HepG2 (cell line): Measurements from ENCODE around the gene IFI27L2. TPM values are rescaled to one million over a fixed set of nuclear protein-coding genes. Genes with fewer than 3 reads are reported as not detected.

Source experiments
- ATAC-seq: fragments of 200-7000 bp; cut with Tn5 transposase; 3 replicates; pipeline ENCODE4 v1.9.1; 2020; ENCODE audit warnings: mild to moderate bottlenecking, moderate library complexity
- BruUV-seq: library from RNA; stranded (reverse); fragments of 400-500 nt; replicated peaks from 2 replicates; lab custom pipeline; 2021; lab: Mats Ljungman, UMichigan
- CTCF ChIA-PET: fragments of 300-600 bp; formaldehyde crosslinking; extraction: SDS; loops from one replicate; lab custom pipeline; 2021; ENCODE audit warnings: low total read pairs, inconsistent platforms, low intra/inter-chr PET ratio; lab: Yijun Ruan, JAX
- POLR2A ChIA-PET: fragments of 350-600 bp; sonication (Branson Sonifier 250); formaldehyde crosslinking; loops from one replicate; lab custom pipeline; 2020; ENCODE audit warnings: antibody characterized with exemption, inconsistent platforms; lab: Yijun Ruan, JAX
- DNase-seq: peaks from one replicate; pipeline ENCODE4 v3.0.0-alpha.2; 2015; ENCODE audit warnings: low spot score
- FAIRE-seq: peaks from 3 replicates; lab custom pipeline; 2011; peaks lifted over from hg19 to GRCh38; lab: Jason Lieb, UNC
- H2AFZ ChIP-seq: one replicate; pipeline ENCODE4 v1.6.1; 2011; ENCODE audit warnings: low read length, inconsistent platforms
- H3K27ac ChIP-seq: fragments of 300-600 bp; 3 replicates; pipeline ENCODE4 v1.8.0; 2011; ENCODE audit warnings: mixed run types, mild to moderate bottlenecking, mixed read lengths, low read length, inconsistent platforms; ENCODE audit not compliant: insufficient read depth; ENCODE audit errors: extremely low read length
- H3K27me3 ChIP-seq, 2 experiments: fragments of 200-600 bp in 1 of 2; 2 replicates in 1 of 2; 3 replicates in 1 of 2; pipeline versions ENCODE4 v1.6.0 to v1.8.0; 2011; ENCODE audit warnings: low read length in 2 of 2, mild to moderate bottlenecking in 2 of 2, moderate library complexity in 2 of 2, inconsistent platforms in 1 of 2; ENCODE audit not compliant: insufficient read depth in 2 of 2, control insufficient read depth in 1 of 2
- H3K36me3 ChIP-seq, 2 experiments: fragments of 200-600 bp in 1 of 2; replicated peaks in 1 of 2; 2 replicates in 1 of 2; 3 replicates in 1 of 2; pipeline versions ENCODE4 v1.5.1 to v1.8.0; 2011; ENCODE audit warnings: low read length in 2 of 2, inconsistent platforms in 1 of 2; ENCODE audit not compliant: insufficient read depth in 2 of 2, control insufficient read depth in 1 of 2
- H3K4me1 ChIP-seq: 2 replicates; pipeline ENCODE4 v1.5.1; 2012; ENCODE audit warnings: low read length, inconsistent platforms; ENCODE audit not compliant: insufficient read depth
- H3K4me2 ChIP-seq: 2 replicates; pipeline ENCODE4 v1.6.0; 2011; ENCODE audit warnings: low read depth, low read length, inconsistent platforms
- H3K4me3 ChIP-seq, 3 experiments: fragments of 200-600 bp in 1 of 3; sonication (generic), shearing (Covaris generic) in 1 of 3; replicated peaks in 1 of 3; 2 replicates each; pipeline ENCODE4 v1.5.1; 2011 to 2016; ENCODE audit warnings: low read length in 3 of 3, inconsistent platforms in 2 of 3, low read depth in 2 of 3, mild to moderate bottlenecking in 2 of 3, control low read depth in 1 of 3, mixed read lengths in 1 of 3; ENCODE audit not compliant: insufficient read depth in 1 of 3
- H3K79me2 ChIP-seq: one replicate; pipeline ENCODE4 v1.6.1; 2011; ENCODE audit warnings: low read length, inconsistent platforms; ENCODE audit not compliant: insufficient read depth
- H3K9ac ChIP-seq: 2 replicates; pipeline ENCODE4 v1.6.0; 2011; ENCODE audit warnings: mild to moderate bottlenecking, low read depth, low read length, inconsistent platforms; ENCODE audit not compliant: insufficient read depth
- H3K9me3 ChIP-seq: 2 replicates; pipeline ENCODE4 v1.5.1; 2012; ENCODE audit warnings: mild to moderate bottlenecking, low read length
- H4K20me1 ChIP-seq: 2 replicates; pipeline ENCODE4 v1.6.0; 2011; ENCODE audit warnings: inconsistent platforms, mild to moderate bottlenecking, low read length, moderate library complexity; ENCODE audit not compliant: insufficient read depth
- FIP1L1 ChIP-seq: fragments of 200-400 bp; formaldehyde crosslinking; IDR thresholded peaks from 2 replicates; pipeline ENCODE4 v1.6.1; 2018; ENCODE audit warnings: low read depth, mild to moderate bottlenecking, low read length, moderate library complexity, borderline replicate concordance; ENCODE audit not compliant: insufficient read depth
- HOMEZ ChIP-seq: IDR thresholded peaks from 2 replicates; pipeline ENCODE4 v1.6.1; 2016; ENCODE audit warnings: low read depth
- HOXA7 ChIP-seq: sonication (generic); formaldehyde crosslinking; IDR thresholded peaks from 2 replicates; pipeline ENCODE4 v1.8.1; 2022; ENCODE audit warnings: mild to moderate bottlenecking, missing genetic modification reagents, moderate library complexity
- IRF1 ChIP-seq: sonication (generic); formaldehyde crosslinking; IDR thresholded peaks from 2 replicates; pipeline ENCODE4 v1.4.0; 2020; ENCODE audit warnings: low read depth, mild to moderate bottlenecking, missing genetic modification reagents
- KLF9 ChIP-seq: IDR thresholded peaks from 2 replicates; pipeline ENCODE4 v1.6.1; 2016; ENCODE audit warnings: low read depth
- MLX ChIP-seq: IDR thresholded peaks from 2 replicates; pipeline ENCODE4 v1.6.1; 2016
- NBN ChIP-seq: fragments of 450-650 bp; conservative IDR thresholded peaks from 2 replicates; pipeline ENCODE4 v1.6.1; 2017
- SIN3B ChIP-seq: fragments of 150-350 bp; IDR thresholded peaks from 2 replicates; pipeline ENCODE4 v1.6.1; 2014; ENCODE audit warnings: low read length
- SMAD9 ChIP-seq: sonication (generic); formaldehyde crosslinking; IDR thresholded peaks from 2 replicates; pipeline ENCODE4 v1.5.1; 2020; ENCODE audit warnings: mild to moderate bottlenecking, missing genetic modification reagents
- SP4 ChIP-seq: sonication (generic); formaldehyde crosslinking; IDR thresholded peaks from 2 replicates; pipeline ENCODE4 v1.8.1; 2023; ENCODE audit warnings: mild to moderate bottlenecking, missing genetic modification reagents
- XRCC5 ChIP-seq: fragments of 200-400 bp; formaldehyde crosslinking; optimal IDR thresholded peaks from 2 replicates; pipeline ENCODE3; 2017; ENCODE audit warnings: mild to moderate bottlenecking, low read length
- ZBTB43 ChIP-seq: sonication (generic); formaldehyde crosslinking; conservative IDR thresholded peaks from 2 replicates; pipeline ENCODE4 v1.4.0; 2020; ENCODE audit warnings: missing genetic modification reagents
- ZNF275 ChIP-seq: sonication (generic); formaldehyde crosslinking; IDR thresholded peaks from 2 replicates; pipeline ENCODE4 v1.8.0; 2022; ENCODE audit warnings: missing genetic modification reagents, mild to moderate bottlenecking, inconsistent platforms, borderline replicate concordance
- ZNF343 ChIP-seq: sonication (generic); formaldehyde crosslinking; IDR thresholded peaks from 2 replicates; pipeline ENCODE4 v1.4.0; 2020; ENCODE audit warnings: mild to moderate bottlenecking, missing genetic modification reagents
- WGBS: methylation state at CpG from one replicate; pipeline ENCODE4 v1.1.6; 2017; ENCODE audit warnings: low lambda C conversion rate; 5-methylcytosine and 5-hydroxymethylcytosine counted together
- in situ Hi-C: cut with HindIII; loops from 2 replicates; pipeline ENCODE4 v1.10.0; 2017; ENCODE audit warnings: low pct_unique_long_range_greater_than_20kb; ENCODE audit not compliant: extremely low pct_ligation_motif_present
- intact Hi-C: fragments of 100-400 bp; cut with micrococcal nuclease; formaldehyde crosslinking; loops from one replicate; pipeline ENCODE4 v1.10.0; 2022; ENCODE audit not compliant: unreplicated experiment
- polyA plus RNA-seq, 8 experiments: library from polyadenylated mRNA; depleted of rRNA in 3 of 8; stranded (reverse) in 7 of 8; unstranded in 1 of 8; fragments of >200 nt; fragmentation: Illumina TruSeq in 4 of 8; extraction: Trizol in 4 of 8; gene quantifications; 2 replicates each; pipeline versions ENCODE4 v1.2.1 to v1.2.3, GENCODE V29; 2011 to 2016; ENCODE audit warnings: low read depth in 4 of 8, missing spikeins in 1 of 8, mixed read lengths in 1 of 8; ENCODE audit not compliant: insufficient read depth in 1 of 8
- total RNA-seq, 5 experiments: library from RNA; depleted of rRNA; stranded (reverse); fragments of >200 nt; fragmentation: Illumina TruSeq; extraction: Trizol; gene quantifications; 2 replicates each; pipeline ENCODE4 v1.2.3, GENCODE V29; 2016; ENCODE audit warnings: low read depth in 1 of 5

The IFI27L2 gene
- total and polyA plus RNA-seq, 2 of the 13 experiments (the other 11 are each of a cell fraction or from before 2014, with no cell fraction given): 4.3 to 4.8 TPM

- TF ChIP-seq HOMEZ (no peak), XRCC5 (no peak)
- intact Hi-C loops: no loop called here
- ATAC-seq: no peak
Measured at GRCh38 chr14:94122438-94122837, 7.0 kb downstream of the IFI27L2 start.

GRCh38 chr14:94121485-94121884 lies 7.9 kb downstream of the IFI27L2 start:
- FAIRE-seq: no peak
- no peak for TF ChIP-seq ZNF275 (CRISPR knock-in tag)
- no peak for TF ChIP-seq HOXA7
- TF ChIP-seq KLF9 (CRISPR knock-in tag): no peak
- no peak for TF ChIP-seq SMAD9 (CRISPR knock-in tag)
- TF ChIP-seq ZBTB43 (CRISPR knock-in tag): no peak
- TF ChIP-seq SP4: no peak
- TF ChIP-seq MLX (CRISPR knock-in tag): no peak
- TF ChIP-seq ZNF343: no peak
- TF ChIP-seq FIP1L1: no peak
- TF ChIP-seq SIN3B: no peak
- TF ChIP-seq NBN: no peak
- TF ChIP-seq IRF1 (CRISPR knock-in tag): no peak
- Histone ChIP-seq H3K4me1 (peaks cover 21% of the 10 kb centered on the region), H3K27ac (no peak overlapping the region), H4K20me1 (no peaks in the 10 kb centered on the region), H3K36me3 (no peaks in the 10 kb centered on the region), H3K4me3 (no peak overlapping the region), H3K79me2 (no peaks in the 10 kb centered on the region), H3K9me3 (no peaks in the 10 kb centered on the region), H2AFZ (no peak overlapping the region), H3K4me2 (no peak overlapping the region), H3K9ac (no peak overlapping the region), H3K27me3 (peaks cover 2 to 26% of the 10 kb centered on the region in 2 experiments; a peak in 3 of 5 replicates)
- DNase-seq: no peak
- intact Hi-C loops (no loop called here), in situ Hi-C loops (no loop called here)
- no peak for ATAC-seq
- CTCF ChIA-PET: no interaction called here
- 6% methylated on average over 3 of the region's 3 CpGs for WGBS
- POLR2A ChIA-PET: no interaction called here
- no TSS peak for BruUV-seq

More at GRCh38 chr14:94122438-94122837, 7.0 kb downstream of the IFI27L2 start:
- H3K9ac ChIP-seq: no peak overlapping the region
- peaks cover 20% of the 10 kb centered on the region for H3K4me1 ChIP-seq
- BruUV-seq: no TSS peak
- FAIRE-seq (no peak), DNase-seq (no peak)
- H3K9me3 ChIP-seq: no peaks in the 10 kb centered on the region
- H3K4me2 ChIP-seq: no peak overlapping the region
- no peak overlapping the region for H3K27ac ChIP-seq
- no peak overlapping the region for H3K4me3 ChIP-seq
- H2AFZ ChIP-seq: no peak overlapping the region
- POLR2A ChIA-PET: no interaction called here
- H3K79me2 ChIP-seq: no peaks in the 10 kb centered on the region
- peaks cover 2 to 25% of the 10 kb centered on the region in 2 experiments; a peak in 3 of 5 replicates for H3K27me3 ChIP-seq
- CTCF ChIA-PET: no interaction called here
- in situ Hi-C loops: no loop called here
- WGBS: 36% methylated on average over 3 of the region's 3 CpGs
- H3K36me3 ChIP-seq: no peaks in the 10 kb centered on the region
- no peaks in the 10 kb centered on the region for H4K20me1 ChIP-seq
